AG04449 (cell line): ENCODE data around the gene ARL4C.

Experiments used
- CTCF ChIA-PET: fragments of 350-600 bp; formaldehyde crosslinking; extraction: SDS; loops from one replicate; lab custom pipeline; 2021; ENCODE audit warnings: antibody characterized with exemption; lab: Yijun Ruan, JAX
- POLR2A ChIA-PET: fragments of 400-600, 350-600 bp; formaldehyde crosslinking; extraction: SDS; loops from one replicate; lab custom pipeline; 2020; ENCODE audit warnings: antibody characterized with exemption, inconsistent platforms; lab: Yijun Ruan, JAX
- DNase-seq: peaks from one replicate; pipeline ENCODE4 v3.0.0-alpha.2; 2010; ENCODE audit warnings: low read depth, low spot score
- H3K4me3 ChIP-seq: 2 replicates; pipeline ENCODE4 v1.5.1; 2011; ENCODE audit warnings: low read depth, mild to moderate bottlenecking, control low read depth, low read length
- TF ChIP-seq, protein P1 (sequence below): IDR thresholded peaks from one replicate; pipeline ENCODE4 v1.5.1; 2011; ENCODE audit warnings: mild to moderate bottlenecking, moderate library complexity, low read length, control low read depth, inconsistent platforms; ENCODE audit not compliant: insufficient read depth; ENCODE audit errors: missing control alignments

The ARL4C gene

DNA sequence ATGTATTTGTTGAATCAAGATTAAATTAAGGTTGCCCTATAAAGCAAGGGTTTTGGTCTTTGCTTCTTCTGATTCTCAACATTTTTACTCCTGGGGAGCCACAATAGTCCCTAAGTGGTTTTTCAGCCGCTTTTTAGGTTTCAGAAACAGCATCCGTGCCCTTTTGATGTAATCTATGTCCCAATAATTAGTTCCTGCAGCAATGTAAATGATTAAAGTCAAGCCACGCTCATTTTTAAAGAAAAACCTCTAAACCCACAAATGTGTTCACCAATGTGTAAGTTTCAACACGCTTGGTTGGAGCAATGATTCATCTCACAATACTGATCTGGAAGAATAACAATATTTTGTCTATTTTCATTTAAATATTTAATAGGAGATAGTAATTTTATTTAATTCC, 5.6 kb downstream of the ARL4C start:
- CTCF ChIA-PET: no interaction called here
- no peak for DNase-seq
- TF ChIP-seq, protein P1, sequence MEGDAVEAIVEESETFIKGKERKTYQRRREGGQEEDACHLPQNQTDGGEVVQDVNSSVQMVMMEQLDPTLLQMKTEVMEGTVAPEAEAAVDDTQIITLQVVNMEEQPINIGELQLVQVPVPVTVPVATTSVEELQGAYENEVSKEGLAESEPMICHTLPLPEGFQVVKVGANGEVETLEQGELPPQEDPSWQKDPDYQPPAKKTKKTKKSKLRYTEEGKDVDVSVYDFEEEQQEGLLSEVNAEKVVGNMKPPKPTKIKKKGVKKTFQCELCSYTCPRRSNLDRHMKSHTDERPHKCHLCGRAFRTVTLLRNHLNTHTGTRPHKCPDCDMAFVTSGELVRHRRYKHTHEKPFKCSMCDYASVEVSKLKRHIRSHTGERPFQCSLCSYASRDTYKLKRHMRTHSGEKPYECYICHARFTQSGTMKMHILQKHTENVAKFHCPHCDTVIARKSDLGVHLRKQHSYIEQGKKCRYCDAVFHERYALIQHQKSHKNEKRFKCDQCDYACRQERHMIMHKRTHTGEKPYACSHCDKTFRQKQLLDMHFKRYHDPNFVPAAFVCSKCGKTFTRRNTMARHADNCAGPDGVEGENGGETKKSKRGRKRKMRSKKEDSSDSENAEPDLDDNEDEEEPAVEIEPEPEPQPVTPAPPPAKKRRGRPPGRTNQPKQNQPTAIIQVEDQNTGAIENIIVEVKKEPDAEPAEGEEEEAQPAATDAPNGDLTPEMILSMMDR: no peak
- no peak overlapping the region for H3K4me3 ChIP-seq
- POLR2A ChIA-PET: no interaction called here

DNA sequence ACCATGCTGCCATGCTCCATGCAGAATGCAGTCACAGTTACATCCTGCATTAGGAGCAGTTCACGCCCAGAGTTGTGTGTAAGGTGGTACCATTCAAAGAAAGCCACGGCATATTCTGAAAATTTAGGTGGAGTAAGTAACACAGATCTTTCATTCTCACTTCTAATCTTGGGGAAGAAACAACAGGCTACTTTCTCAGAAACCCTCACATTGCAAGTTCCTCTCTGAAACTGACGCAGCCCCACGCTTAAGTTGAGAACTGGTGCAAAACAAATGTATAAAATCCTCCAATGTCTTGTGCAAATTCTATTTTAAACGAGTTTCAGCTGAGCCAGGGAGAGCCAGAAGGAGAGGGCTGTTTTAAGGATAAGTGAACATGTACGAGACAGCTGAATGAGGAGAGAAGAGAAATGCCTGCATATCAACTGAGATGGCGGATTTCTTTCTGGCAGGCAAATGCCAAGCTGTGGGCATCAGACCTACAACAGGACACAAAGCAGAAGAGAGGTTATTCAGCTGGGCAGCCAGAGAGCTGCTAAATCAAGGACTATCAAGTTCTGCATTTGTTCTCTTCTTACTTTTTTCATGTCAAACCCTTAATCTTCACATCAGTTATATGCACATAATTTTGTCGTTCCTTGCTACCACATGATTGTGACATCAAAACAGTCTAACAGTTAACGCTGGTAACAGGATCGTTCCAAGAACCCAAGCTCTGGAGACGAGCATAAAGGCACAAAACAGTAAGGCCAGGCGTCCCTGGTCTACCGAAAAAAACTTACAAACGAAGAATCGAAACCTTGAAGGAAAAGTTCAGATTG, 6.4 kb downstream of the ARL4C start:
- POLR2A ChIA-PET: no interaction called here
- CTCF ChIA-PET: no interaction called here
- no peak for DNase-seq
- TF ChIP-seq, protein P1: no peak
- no peak overlapping the region for H3K4me3 ChIP-seq

DNA sequence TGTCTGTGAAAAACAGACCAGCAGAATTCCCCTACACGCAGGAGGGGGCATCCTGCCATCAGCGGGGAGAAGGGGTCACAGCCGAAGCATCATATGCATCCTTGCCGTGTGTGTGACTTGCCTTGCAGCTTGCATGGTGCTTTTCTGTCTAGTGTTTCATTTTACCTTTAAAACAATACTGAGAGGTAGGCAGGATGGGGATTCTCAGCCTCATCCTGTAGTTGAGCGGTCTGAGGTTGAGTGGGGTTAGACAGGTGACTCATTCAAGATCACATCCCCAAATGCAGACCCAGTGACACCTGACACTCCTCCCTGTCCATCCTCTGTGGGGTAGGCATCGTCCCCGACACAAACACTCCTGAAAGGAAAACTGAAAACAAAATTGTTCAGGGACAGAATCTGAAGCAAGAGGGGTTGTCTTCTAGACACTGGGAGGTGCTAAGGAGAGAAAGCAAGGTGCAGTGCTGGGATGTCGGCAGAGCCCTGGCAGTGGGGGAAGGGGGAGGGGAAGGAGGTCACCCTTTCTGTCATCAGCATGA, 7.9 kb downstream of the ARL4C start:
- CTCF ChIA-PET: no interaction called here
- POLR2A ChIA-PET: interaction anchor here (1.0 kb wide), 1 partner anchor 111 kb away, joined by 3 read pairs; no protein-coding TSS in a partner anchor

DNA sequence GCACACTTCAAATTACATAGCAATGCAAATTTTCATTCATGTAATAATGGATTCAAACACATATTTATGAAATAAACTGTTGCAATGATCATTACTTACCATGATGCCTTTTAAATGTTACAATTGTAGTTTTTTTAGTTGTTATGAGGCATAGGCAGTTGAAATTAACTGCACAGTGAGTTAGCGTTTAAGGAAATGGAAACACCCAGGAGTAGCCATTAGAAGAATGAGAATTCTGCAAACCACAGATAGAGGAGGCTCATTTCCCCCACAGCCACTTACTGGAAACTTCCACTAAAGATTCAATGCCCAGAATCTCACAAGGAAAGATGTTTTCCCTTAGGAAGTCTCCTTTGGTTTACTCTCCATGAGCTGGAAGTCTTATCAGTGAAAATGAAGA, 8.4 kb downstream of the ARL4C start:
- TF ChIP-seq, protein P1: no peak
- DNase-seq: no peak
- POLR2A ChIA-PET: no interaction called here
- no peak overlapping the region for H3K4me3 ChIP-seq
- CTCF ChIA-PET: interaction anchor here (1.0 kb wide), 1 partner anchor 13 kb away, joined by 3 read pairs; no protein-coding TSS in a partner anchor

More for the DNA sequence above, 7.9 kb downstream of the ARL4C start:
- DNase-seq: no peak
- H3K4me3 ChIP-seq: no peak overlapping the region
- TF ChIP-seq, protein P1: no peak

DNA sequence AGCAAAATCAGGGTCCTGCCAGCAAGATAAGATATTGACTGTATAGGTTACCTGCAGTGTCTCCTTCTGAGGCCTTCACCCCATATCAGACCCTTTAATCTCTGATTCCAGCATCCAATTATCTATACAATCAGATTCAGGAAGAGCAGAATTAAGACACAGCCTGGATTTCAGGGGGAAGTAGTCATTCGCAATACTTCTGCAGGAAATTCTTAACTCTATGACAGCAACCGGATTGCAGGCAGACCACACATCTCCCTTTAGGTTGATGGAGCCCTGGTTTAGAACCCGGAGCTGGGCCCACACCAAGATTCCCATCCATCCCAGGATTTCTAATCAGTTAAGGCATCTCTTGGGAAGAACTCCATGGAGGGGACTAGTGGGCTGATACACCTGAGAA, 9.5 kb downstream of the ARL4C start:
- no peak for DNase-seq
- TF ChIP-seq, protein P1: no peak
- ChIA-PET POLR2A (no interaction called here), CTCF (interaction anchor here (0.7 kb wide), 1 partner anchor 10 kb away, joined by 3 read pairs; the partner anchor contains the start of gene ARL4C)
- no peak overlapping the region for H3K4me3 ChIP-seq

DNA sequence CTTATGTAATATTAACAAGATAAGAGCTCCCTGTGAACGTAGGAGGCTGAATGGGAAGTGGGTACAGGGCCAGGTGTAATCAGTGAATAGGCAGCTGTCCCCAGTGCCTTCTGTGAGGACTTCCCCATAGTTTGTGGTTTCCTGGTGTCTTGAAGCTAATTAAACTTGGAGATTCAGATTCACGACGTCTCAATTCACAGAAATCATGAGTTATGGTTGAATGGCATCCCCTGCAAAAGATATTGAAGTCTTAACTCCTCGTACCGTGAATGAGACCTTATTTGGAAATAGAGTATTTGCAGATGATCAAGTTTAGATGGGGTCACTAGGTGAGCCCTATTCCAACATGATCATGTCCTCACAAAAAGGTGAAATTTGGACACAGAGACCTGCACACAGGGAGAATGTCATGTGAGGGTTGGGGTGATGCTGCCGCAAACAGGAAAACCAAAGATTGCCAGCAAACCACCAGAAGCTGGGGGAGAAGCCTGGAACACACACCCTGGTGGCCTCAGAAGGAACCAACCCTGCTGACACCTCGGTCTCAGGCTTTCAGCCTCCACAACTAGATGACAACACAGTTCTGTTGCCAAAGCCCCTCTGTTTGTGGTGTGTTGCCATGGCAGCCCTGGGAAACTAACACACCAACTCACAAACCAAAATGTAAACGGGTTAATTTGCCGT, 13.2 kb downstream of the ARL4C start:
- DNase-seq: no peak
- ChIA-PET CTCF (no interaction called here), POLR2A (no interaction called here)
- no peak overlapping the region for H3K4me3 ChIP-seq
- TF ChIP-seq, protein P1: no peak
